CD14-positive monocyte (primary cell): ENCODE measurements around the gene PANX2. TPM values are rescaled to one million over a fixed set of nuclear protein-coding genes. Genes with fewer than 3 reads are reported as not detected.

Source experiments
- DNase-seq, 3 donors: peaks; one replicate each; pipeline ENCODE4 v3.0.0-alpha.2; 2011 to 2022
- H2AFZ ChIP-seq: 2 replicates; pipeline ENCODE4 v1.6.0; 2012; ENCODE audit warnings: mild to moderate bottlenecking, low read depth, low read length, inconsistent platforms; ENCODE audit not compliant: insufficient read depth, poor library complexity, severe bottlenecking
- H3K27ac ChIP-seq, 2 donors: 1 replicate in 1 of 2; 2 replicates in 1 of 2; pipeline ENCODE4 v1.5.1; 2012 to 2013; ENCODE audit warnings: low read length in 2 of 2, control low read depth in 1 of 2, inconsistent platforms in 1 of 2, low read depth in 1 of 2, mild to moderate bottlenecking in 1 of 2
- H3K27me3 ChIP-seq, 2 donors: one replicate each; pipeline versions ENCODE4 v1.6.0 to v1.6.1; 2011 to 2013; ENCODE audit warnings: low read length in 2 of 2; ENCODE audit not compliant: control insufficient read depth in 2 of 2, insufficient read depth in 2 of 2
- H3K36me3 ChIP-seq, 2 donors: replicated peaks in 1 of 2; 1 replicate in 1 of 2; 2 replicates in 1 of 2; pipeline versions ENCODE4 v1.5.1 to v1.6.1; 2012 to 2013; ENCODE audit warnings: low read length in 2 of 2, control low read depth in 1 of 2, inconsistent platforms in 1 of 2, mild to moderate bottlenecking in 1 of 2; ENCODE audit not compliant: insufficient read depth in 2 of 2, control insufficient read depth in 1 of 2
- H3K4me1 ChIP-seq, 2 donors: 1 replicate in 1 of 2; 2 replicates in 1 of 2; pipeline versions ENCODE4 v1.5.1 to v1.6.1; 2012 to 2013; ENCODE audit warnings: low read length in 2 of 2, control low read depth in 1 of 2, inconsistent platforms in 1 of 2, mild to moderate bottlenecking in 1 of 2, moderate library complexity in 1 of 2; ENCODE audit not compliant: insufficient read depth in 2 of 2, control insufficient read depth in 1 of 2
- H3K4me2 ChIP-seq: replicated peaks from 2 replicates; pipeline ENCODE3; 2012; ENCODE audit warnings: low read length, moderate library complexity, mild to moderate bottlenecking; ENCODE audit not compliant: poor library complexity, severe bottlenecking; ENCODE audit errors: extremely low read depth
- H3K4me3 ChIP-seq, 3 experiments: fragments of 200-600 bp in 1 of 3; sonication (generic) in 1 of 3; replicated peaks in 1 of 3; 1 replicate in 2 of 3; 2 replicates in 1 of 3; pipeline ENCODE4 v1.5.1; 2011 to 2013; ENCODE audit warnings: low read length in 3 of 3, mild to moderate bottlenecking in 3 of 3, control low read depth in 2 of 3, low read depth in 2 of 3, inconsistent platforms in 1 of 3, moderate library complexity in 1 of 3
- H3K79me2 ChIP-seq: 2 replicates; pipeline ENCODE4 v1.6.0; 2012; ENCODE audit warnings: mild to moderate bottlenecking, control low read depth, inconsistent platforms, low read length, moderate library complexity; ENCODE audit not compliant: insufficient read depth
- H3K9ac ChIP-seq: 2 replicates; pipeline ENCODE4 v1.6.0; 2017; ENCODE audit warnings: low read length, mild to moderate bottlenecking; ENCODE audit not compliant: insufficient read depth, poor library complexity, severe bottlenecking
- H3K9me3 ChIP-seq, 2 donors: replicated peaks in 1 of 2; 1 replicate in 1 of 2; 2 replicates in 1 of 2; pipeline versions ENCODE4 v1.5.1 to v1.6.1; 2012 to 2013; ENCODE audit warnings: low read length in 2 of 2, control low read depth in 1 of 2; ENCODE audit not compliant: control insufficient read depth in 1 of 2, insufficient read depth in 1 of 2
- H4K20me1 ChIP-seq: 2 replicates; pipeline ENCODE4 v1.6.0; 2012; ENCODE audit warnings: mild to moderate bottlenecking, low read length, control low read depth, moderate library complexity; ENCODE audit not compliant: insufficient read depth
- H3K27ac Mint-ChIP-seq, 7 donors: one replicate each; pipeline ENCODE4 v1.8.0; 2020; ENCODE audit warnings: mild to moderate bottlenecking in 7 of 7, mixed read lengths in 7 of 7, moderate library complexity in 6 of 7, inconsistent platforms in 2 of 7
- H3K27me3 Mint-ChIP-seq, 3 donors: one replicate each; pipeline ENCODE4 v1.8.0; 2021 to 2022; ENCODE audit warnings: low read depth in 3 of 3, mild to moderate bottlenecking in 3 of 3, mixed read lengths in 3 of 3, moderate library complexity in 3 of 3, inconsistent platforms in 1 of 3
- H3K36me3 Mint-ChIP-seq, 2 donors: one replicate each; pipeline ENCODE4 v1.8.0; 2020; ENCODE audit warnings: mixed read lengths in 2 of 2, inconsistent platforms in 1 of 2, mild to moderate bottlenecking in 1 of 2
- H3K4me1 Mint-ChIP-seq: one replicate; pipeline ENCODE4 v1.8.0; 2020; ENCODE audit warnings: mild to moderate bottlenecking, mixed read lengths
- H3K4me3 Mint-ChIP-seq, 2 donors: one replicate each; pipeline ENCODE4 v1.8.0; 2020; ENCODE audit warnings: mild to moderate bottlenecking in 2 of 2, mixed read lengths in 2 of 2, moderate library complexity in 1 of 2
- H3K9me3 Mint-ChIP-seq, 7 donors: one replicate each; pipeline ENCODE4 v1.8.0; 2020 to 2022; ENCODE audit warnings: mixed read lengths in 7 of 7, mild to moderate bottlenecking in 6 of 7, moderate library complexity in 6 of 7, inconsistent platforms in 2 of 7
- WGBS: methylation state at CpG from one replicate; pipeline ENCODE4 v1.1.5; 2013; ENCODE audit warnings: missing lambda C conversion rate; ENCODE audit not compliant: insufficient coverage; 5-methylcytosine and 5-hydroxymethylcytosine counted together
- intact Hi-C, 2 donors: fragments of 100-400 bp; cut with micrococcal nuclease; formaldehyde crosslinking; loops; one replicate each; pipeline versions ENCODE4 v1.15.0 to v1.15.1; 2023
- polyA plus RNA-seq, 3 donors: library from polyadenylated mRNA; depleted of rRNA in 1 of 3; unstranded in 2 of 3; stranded (reverse) in 1 of 3; fragments of 300-500 nt in 2 of 3; fragments of >200 nt in 1 of 3; fragmentation: Illumina TruSeq in 2 of 3; gene quantifications; 1 replicate in 2 of 3; 2 replicates in 1 of 3; pipeline ENCODE4 v1.2.3, GENCODE V29; 2012 to 2021
- TF ChIP-seq, protein P1 (sequence below): fragments of 200-600 bp; IDR thresholded peaks from one replicate; pipeline ENCODE4 v1.8.0; 2022; ENCODE audit warnings: antibody characterized with exemption, mild to moderate bottlenecking

The PANX2 gene
- polyA plus RNA-seq, 3 donors: 0.05 to 6.0 TPM; not detected in 1

DNA sequence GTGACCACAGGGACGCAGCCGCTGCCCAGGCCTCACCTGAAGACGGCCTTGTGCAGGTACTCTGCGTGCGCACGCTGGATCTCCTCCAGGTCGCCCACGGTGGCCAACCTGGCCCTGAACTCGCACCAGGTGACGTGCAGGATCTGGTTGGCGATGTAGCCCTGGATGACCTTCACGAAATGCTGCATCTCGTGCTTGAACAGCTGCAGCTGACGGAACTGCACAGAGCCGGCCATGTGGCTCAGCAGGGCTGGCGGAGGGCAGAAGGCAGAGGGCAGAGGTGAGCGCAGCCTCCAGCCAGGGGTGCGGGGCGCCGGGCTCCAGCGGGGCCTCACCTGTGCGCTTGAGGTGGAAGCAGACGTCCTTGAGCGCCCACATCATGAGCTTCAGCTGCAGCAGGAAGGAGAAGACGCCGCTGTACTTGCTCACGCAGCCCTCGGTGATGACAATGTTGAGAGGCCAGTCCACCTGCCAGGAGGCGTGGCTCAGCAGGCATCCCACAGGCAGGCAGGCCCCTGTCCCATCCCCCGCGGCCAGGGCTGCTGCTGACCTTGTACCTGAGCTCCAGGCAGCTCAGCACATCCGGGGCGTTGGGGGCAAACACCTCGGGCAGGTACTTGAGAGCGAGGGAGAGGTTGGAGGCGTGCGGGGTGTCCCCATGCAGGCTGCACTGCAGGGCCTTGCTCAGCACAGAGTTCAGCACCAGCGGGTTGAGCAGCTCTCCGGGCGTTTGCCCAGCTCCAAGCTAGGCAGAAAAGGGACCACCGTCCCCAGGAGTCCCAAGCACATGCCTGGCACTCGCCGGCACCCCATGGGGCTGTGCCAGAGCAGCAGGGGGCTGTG is 47.8 kb downstream of the PANX2 start:
- Histone ChIP-seq H3K9me3 (no peaks in the 10 kb centered on the region), H3K4me2 (no peak overlapping the region), H3K4me3 (no peak overlapping the region), H3K4me1 (peaks cover 0 to 9% of the 10 kb centered on the region in 2 donors), H3K27me3 (no peaks in the 10 kb centered on the region), H3K9ac (no peak overlapping the region), H2AFZ (no peak overlapping the region), H3K27ac (no peak overlapping the region), H3K79me2 (peaks cover 23% of the 10 kb centered on the region), H4K20me1 (peaks cover 73% of the 10 kb centered on the region), H3K36me3 (peaks cover 85 to 90% of the 10 kb centered on the region in 2 donors)
- Mint-ChIP-seq H3K27me3 (no peaks in the 10 kb centered on the region), H3K4me3 (no peak overlapping the region), H3K27ac (peak overlapping the region in 2 of 7 donors; percentile 40 to 45), H3K4me1 (peaks cover 6% of the 10 kb centered on the region), H3K9me3 (no peaks in the 10 kb centered on the region), H3K36me3 (peaks cover 64 to 94% of the 10 kb centered on the region in 2 donors)
- intact Hi-C loops: no loop called here
- TF ChIP-seq, protein P1, sequence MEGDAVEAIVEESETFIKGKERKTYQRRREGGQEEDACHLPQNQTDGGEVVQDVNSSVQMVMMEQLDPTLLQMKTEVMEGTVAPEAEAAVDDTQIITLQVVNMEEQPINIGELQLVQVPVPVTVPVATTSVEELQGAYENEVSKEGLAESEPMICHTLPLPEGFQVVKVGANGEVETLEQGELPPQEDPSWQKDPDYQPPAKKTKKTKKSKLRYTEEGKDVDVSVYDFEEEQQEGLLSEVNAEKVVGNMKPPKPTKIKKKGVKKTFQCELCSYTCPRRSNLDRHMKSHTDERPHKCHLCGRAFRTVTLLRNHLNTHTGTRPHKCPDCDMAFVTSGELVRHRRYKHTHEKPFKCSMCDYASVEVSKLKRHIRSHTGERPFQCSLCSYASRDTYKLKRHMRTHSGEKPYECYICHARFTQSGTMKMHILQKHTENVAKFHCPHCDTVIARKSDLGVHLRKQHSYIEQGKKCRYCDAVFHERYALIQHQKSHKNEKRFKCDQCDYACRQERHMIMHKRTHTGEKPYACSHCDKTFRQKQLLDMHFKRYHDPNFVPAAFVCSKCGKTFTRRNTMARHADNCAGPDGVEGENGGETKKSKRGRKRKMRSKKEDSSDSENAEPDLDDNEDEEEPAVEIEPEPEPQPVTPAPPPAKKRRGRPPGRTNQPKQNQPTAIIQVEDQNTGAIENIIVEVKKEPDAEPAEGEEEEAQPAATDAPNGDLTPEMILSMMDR: no peak
- DNase-seq: no peak
- WGBS: 94% methylated on average over 42 of the region's 43 CpGs

DNA sequence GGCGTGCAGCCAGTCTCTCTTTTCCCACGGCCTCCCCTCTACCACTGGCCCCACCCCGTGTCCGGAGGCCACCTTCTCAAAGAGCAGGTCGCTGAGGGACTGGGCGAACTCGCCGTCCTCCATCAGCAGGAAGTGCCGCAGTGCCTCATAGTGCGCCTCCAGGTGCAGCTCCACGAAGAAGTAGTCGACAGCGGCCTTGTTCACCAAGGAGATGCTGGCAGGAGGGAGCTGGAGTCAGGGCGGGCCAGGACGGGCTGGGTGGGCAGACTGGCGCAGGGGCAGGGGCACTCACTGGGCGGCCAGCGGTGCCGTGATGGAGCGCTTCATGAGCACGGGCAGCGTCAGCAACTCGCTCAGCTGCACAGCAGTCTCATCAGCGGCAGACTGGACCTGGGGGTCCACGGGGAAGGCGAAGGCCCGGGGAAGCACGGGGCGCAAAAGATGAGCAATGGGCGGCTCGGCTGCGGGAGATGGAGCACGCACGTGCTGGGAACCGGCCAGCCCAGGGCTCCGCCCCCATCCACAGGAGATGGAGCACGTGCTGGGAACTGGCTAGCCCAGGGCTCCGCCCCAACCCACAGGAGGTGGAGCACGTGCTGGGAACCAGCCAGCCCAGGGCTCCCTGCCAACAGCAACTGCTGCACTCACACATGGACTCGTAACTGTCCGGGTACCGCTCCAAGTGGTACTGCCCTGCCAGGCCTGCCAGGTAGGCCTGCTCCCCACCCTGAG is 48.6 kb downstream of the PANX2 start:
- H3K4me3 ChIP-seq: no peak overlapping the region
- H3K9ac ChIP-seq: no peak overlapping the region
- no peaks in the 10 kb centered on the region for H3K27me3 ChIP-seq
- peaks cover 6% of the 10 kb centered on the region for H3K4me1 Mint-ChIP-seq
- H3K9me3 Mint-ChIP-seq: no peaks in the 10 kb centered on the region
- H3K79me2 ChIP-seq: peaks cover 16% of the 10 kb centered on the region
- peak; percentile 50 to 56 (median 51) for DNase-seq
- H3K27ac ChIP-seq: no peak overlapping the region
- H3K4me2 ChIP-seq: no peak overlapping the region
- TF ChIP-seq, protein P1: no peak
- H3K4me1 ChIP-seq: peaks cover 0 to 9% of the 10 kb centered on the region in 2 donors
- H2AFZ ChIP-seq: no peak overlapping the region
- H3K36me3 Mint-ChIP-seq: peaks cover 64 to 94% of the 10 kb centered on the region in 2 donors
- H3K27me3 Mint-ChIP-seq: no peaks in the 10 kb centered on the region
- H3K4me3 Mint-ChIP-seq: no peak overlapping the region
- intact Hi-C loops: no loop called here
- 60% methylated on average over 40 of the region's 42 CpGs for WGBS
- peak overlapping the region in 2 of 7 donors; percentile 40 to 41 for H3K27ac Mint-ChIP-seq
- H3K36me3 ChIP-seq: peaks cover 85 to 90% of the 10 kb centered on the region in 2 donors
- H4K20me1 ChIP-seq: peaks cover 65% of the 10 kb centered on the region
- no peaks in the 10 kb centered on the region for H3K9me3 ChIP-seq
